Spleen (tissue), 11 donors: ENCODE measurements around the gene GFPT2. TPM values are rescaled to one million over a fixed set of nuclear protein-coding genes. Genes with fewer than 3 reads are reported as not detected.

ENCODE experiments used
- DNase-seq: peaks from one replicate; pipeline ENCODE4 v3.0.0-alpha.2; 2020
- H3K27ac ChIP-seq, 8 donors: fragments of 200-600 bp; sonication (generic) in 7 of 8; 1 replicate in 4 of 8; 2 replicates in 4 of 8; pipeline versions ENCODE4 v1.5.0 to v1.8.0; 2016 to 2021; ENCODE audit warnings: inconsistent platforms in 4 of 8, mild to moderate bottlenecking in 4 of 8, moderate library complexity in 1 of 8
- H3K27me3 ChIP-seq, 7 donors: fragments of 200-600 bp; sonication (generic) in 6 of 7; replicated peaks in 1 of 7; 1 replicate in 4 of 7; 2 replicates in 3 of 7; pipeline versions ENCODE4 v1.5.0 to v1.8.0; 2016 to 2021; ENCODE audit warnings: inconsistent platforms in 3 of 7, mild to moderate bottlenecking in 1 of 7
- H3K36me3 ChIP-seq, 6 donors: fragments of 200-600 bp; sonication (generic) in 5 of 6; 1 replicate in 4 of 6; 2 replicates in 2 of 6; pipeline versions ENCODE4 v1.5.0 to v1.8.0; 2016 to 2021; ENCODE audit warnings: inconsistent platforms in 2 of 6
- H3K4me1 ChIP-seq, 6 donors: fragments of 200-600 bp; sonication (generic) in 5 of 6; 1 replicate in 3 of 6; 2 replicates in 3 of 6; pipeline versions ENCODE4 v1.5.0 to v1.8.0; 2016 to 2021; ENCODE audit warnings: inconsistent platforms in 3 of 6
- H3K4me3 ChIP-seq, 8 donors: fragments of 200-600 bp; sonication (generic) in 7 of 8; 1 replicate in 4 of 8; 2 replicates in 4 of 8; pipeline versions ENCODE4 v1.5.0 to v1.8.0; 2016 to 2021; ENCODE audit warnings: inconsistent platforms in 4 of 8, mild to moderate bottlenecking in 4 of 8, moderate library complexity in 2 of 8
- H3K9me3 ChIP-seq, 8 donors: fragments of 200-600 bp; sonication (generic) in 7 of 8; 1 replicate in 4 of 8; 2 replicates in 4 of 8; pipeline versions ENCODE4 v1.5.0 to v1.8.0; 2016 to 2021; ENCODE audit warnings: inconsistent platforms in 4 of 8
- POLR2A ChIP-seq, 3 donors: fragments of 450-650 bp; IDR thresholded peaks; one replicate each; pipeline ENCODE4 v1.5.1; 2017; ENCODE audit warnings: antibody characterized with exemption in 3 of 3, mild to moderate bottlenecking in 1 of 3
- POLR2AphosphoS5 ChIP-seq, 3 donors: sonication (generic); formaldehyde crosslinking; IDR thresholded peaks; one replicate each; pipeline ENCODE4 v1.5.1; 2017; ENCODE audit warnings: antibody characterized with exemption in 3 of 3
- WGBS, 5 donors: extraction: QIAGEN DNeasy Blood & Tissue Kit in 3 of 5; methylation state at CpG; one replicate each; pipeline versions ENCODE4 v1.1.5 to v1.1.7; 2013 to 2018; 5-methylcytosine and 5-hydroxymethylcytosine counted together
- intact Hi-C: fragments of 100-400 bp; cut with DNase I; formaldehyde crosslinking; loops from one replicate; pipeline ENCODE4 v1.15.0; 2023; ENCODE audit warnings: low total_unique reads
- polyA plus RNA-seq, 3 donors: library from polyadenylated mRNA; stranded (reverse); fragments of 200-250 nt; gene quantifications; one replicate each; pipeline ENCODE4 v1.2.1, GENCODE V29; 2013
- total RNA-seq, 7 donors: library from RNA; depleted of rRNA in 3 of 7; stranded (reverse); fragments of >200 nt in 3 of 7; fragmentation: NEBNext Ultra II Directional in 4 of 7; extraction: Animal tissue kit (Norgen Biotek cat#: 25700) in 4 of 7; gene quantifications; one replicate each; pipeline versions ENCODE4 v1.1.0 to v1.2.1, GENCODE V29; 2016 to 2021
- TF ChIP-seq, protein P1 (sequence below), 11 experiments: fragments of 200-600 bp in 7 of 11; fragments of 450-650 bp in 4 of 11; sonication (generic) in 4 of 11; IDR thresholded peaks in 8 of 11; conservative IDR thresholded peaks in 3 of 11; 1 replicate in 7 of 11; 2 replicates in 4 of 11; pipeline versions ENCODE4 v1.4.0 to v1.8.0; 2016 to 2021; ENCODE audit warnings: antibody characterized with exemption in 11 of 11, inconsistent platforms in 4 of 11, mild to moderate bottlenecking in 1 of 11
- donor health status: healthy with polysubstance abuse.
- donor health status: DM: no; HTN: no; CAD: no; lungs with moderate emphysema.
- donor health status: DM: no; HTN: no; CAD: no.
- donor health status: Bipolar disorder and iron deficiency.
- donor health status: healthy.
- donor health status: DM: no; HTN: no; CAD: no.
- donor health status: DM: yes; HTN: yes; CAD: no.

GFPT2 gene
- total and polyA plus RNA-seq, 10 donors = 1.2 to 4.7 (median 1.9) TPM

DNA sequence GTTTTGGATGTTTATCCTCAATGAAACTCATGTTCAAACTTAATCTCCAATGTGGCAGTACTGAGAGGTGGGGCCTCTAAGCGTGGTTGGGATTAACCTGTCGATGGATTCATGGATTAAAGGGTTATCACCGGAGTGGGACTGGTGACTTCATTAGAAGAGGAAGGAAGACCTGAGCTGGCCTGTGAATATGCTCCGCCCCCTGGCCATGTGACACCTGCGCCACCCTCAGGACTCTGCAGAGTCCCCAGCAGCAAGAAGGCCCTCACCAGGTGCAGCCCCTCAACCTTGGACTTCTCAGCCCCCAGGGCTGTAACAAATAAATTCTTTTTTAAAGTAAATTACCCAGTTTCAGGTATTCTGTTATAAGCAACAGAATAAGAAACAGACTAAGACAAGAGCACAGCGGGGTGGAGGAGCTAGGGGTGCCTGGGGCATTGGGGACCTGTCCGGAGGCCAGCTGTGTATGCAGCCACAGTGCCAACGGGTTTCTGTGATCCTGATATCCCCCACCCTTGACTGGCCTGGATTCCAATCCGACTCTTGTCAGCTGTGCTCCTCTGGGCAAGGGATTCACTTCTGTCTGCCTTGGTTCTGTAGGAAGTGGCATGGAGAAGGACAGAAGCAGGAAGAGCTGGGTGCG is 58.1 kb downstream of the GFPT2 start:
- peak overlapping the region in 2 of 8 donors; percentile 95 to 98 for H3K27ac ChIP-seq
- DNase-seq = no peak
- H3K4me3 ChIP-seq = no peak overlapping the region
- WGBS, 5 donors = 81 to 87% (median 84%) methylated on average over 10 of the region's 10 CpGs
- intact Hi-C loops = loop anchor here (10.0 kb wide), 1 partner anchor 380 kb away; no protein-coding TSS in a partner anchor
- no peaks in the 10 kb centered on the region for H3K27me3 ChIP-seq
- H3K36me3 ChIP-seq = no peaks in the 10 kb centered on the region
- TF ChIP-seq POLR2A (IDR thresholded peaks at IDR 0.05) (no peak), POLR2AphosphoS5 (IDR thresholded peaks at IDR 0.05) (no peak)
- TF ChIP-seq, protein P1, sequence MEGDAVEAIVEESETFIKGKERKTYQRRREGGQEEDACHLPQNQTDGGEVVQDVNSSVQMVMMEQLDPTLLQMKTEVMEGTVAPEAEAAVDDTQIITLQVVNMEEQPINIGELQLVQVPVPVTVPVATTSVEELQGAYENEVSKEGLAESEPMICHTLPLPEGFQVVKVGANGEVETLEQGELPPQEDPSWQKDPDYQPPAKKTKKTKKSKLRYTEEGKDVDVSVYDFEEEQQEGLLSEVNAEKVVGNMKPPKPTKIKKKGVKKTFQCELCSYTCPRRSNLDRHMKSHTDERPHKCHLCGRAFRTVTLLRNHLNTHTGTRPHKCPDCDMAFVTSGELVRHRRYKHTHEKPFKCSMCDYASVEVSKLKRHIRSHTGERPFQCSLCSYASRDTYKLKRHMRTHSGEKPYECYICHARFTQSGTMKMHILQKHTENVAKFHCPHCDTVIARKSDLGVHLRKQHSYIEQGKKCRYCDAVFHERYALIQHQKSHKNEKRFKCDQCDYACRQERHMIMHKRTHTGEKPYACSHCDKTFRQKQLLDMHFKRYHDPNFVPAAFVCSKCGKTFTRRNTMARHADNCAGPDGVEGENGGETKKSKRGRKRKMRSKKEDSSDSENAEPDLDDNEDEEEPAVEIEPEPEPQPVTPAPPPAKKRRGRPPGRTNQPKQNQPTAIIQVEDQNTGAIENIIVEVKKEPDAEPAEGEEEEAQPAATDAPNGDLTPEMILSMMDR (IDR thresholded peaks at IDR 0.05 in 8 of 11, conservative IDR thresholded peaks at IDR 0.05 in 3 of 11) = no peak
- no peaks in the 10 kb centered on the region for H3K9me3 ChIP-seq
- H3K4me1 ChIP-seq = peaks cover 17 to 44% (median 29%) of the 10 kb centered on the region in 6 donors

DNA sequence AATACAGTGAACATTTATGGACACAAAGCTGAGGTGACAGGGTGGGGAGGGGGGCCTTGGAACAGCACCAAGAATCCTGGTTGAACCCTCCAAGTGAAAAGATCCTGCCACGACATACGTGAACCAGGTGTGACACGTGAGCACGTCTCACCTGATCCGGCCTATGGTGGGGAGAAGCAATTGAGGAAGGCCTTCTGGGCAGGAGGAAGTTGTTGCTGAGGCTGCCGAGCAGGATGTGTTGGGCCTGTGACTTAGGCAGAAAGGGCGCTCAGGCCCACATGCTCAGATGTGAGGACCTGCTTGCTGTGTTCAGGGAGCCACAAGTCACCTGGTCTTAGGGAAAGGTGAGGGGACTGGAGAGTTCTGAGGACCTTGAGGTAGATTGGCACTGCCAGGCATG is 58.7 kb downstream of the GFPT2 start:
- DNase-seq = peak; percentile 84
- Histone ChIP-seq H3K27ac (peak overlapping the region in 4 of 8 donors; percentile 40 to 98 (median 94)), H3K36me3 (no peaks in the 10 kb centered on the region), H3K27me3 (no peaks in the 10 kb centered on the region), H3K4me3 (no peak overlapping the region), H3K9me3 (no peaks in the 10 kb centered on the region), H3K4me1 (peaks cover 17 to 50% (median 32%) of the 10 kb centered on the region in 6 donors)
- 25 to 61% (median 53%) methylated on average over 7 of the region's 7 CpGs for WGBS, 5 donors
- no peak for TF ChIP-seq POLR2A (IDR thresholded peaks at IDR 0.05)
- TF ChIP-seq, protein P1 (IDR thresholded peaks at IDR 0.05 in 8 of 11, conservative IDR thresholded peaks at IDR 0.05 in 3 of 11) = no peak
- peak in 1 of 3 donors; percentile 17 for TF ChIP-seq POLR2AphosphoS5 (IDR thresholded peaks at IDR 0.05)
- intact Hi-C loops = loop anchor here (10.0 kb wide), 1 partner anchor 380 kb away; no protein-coding TSS in a partner anchor

DNA sequence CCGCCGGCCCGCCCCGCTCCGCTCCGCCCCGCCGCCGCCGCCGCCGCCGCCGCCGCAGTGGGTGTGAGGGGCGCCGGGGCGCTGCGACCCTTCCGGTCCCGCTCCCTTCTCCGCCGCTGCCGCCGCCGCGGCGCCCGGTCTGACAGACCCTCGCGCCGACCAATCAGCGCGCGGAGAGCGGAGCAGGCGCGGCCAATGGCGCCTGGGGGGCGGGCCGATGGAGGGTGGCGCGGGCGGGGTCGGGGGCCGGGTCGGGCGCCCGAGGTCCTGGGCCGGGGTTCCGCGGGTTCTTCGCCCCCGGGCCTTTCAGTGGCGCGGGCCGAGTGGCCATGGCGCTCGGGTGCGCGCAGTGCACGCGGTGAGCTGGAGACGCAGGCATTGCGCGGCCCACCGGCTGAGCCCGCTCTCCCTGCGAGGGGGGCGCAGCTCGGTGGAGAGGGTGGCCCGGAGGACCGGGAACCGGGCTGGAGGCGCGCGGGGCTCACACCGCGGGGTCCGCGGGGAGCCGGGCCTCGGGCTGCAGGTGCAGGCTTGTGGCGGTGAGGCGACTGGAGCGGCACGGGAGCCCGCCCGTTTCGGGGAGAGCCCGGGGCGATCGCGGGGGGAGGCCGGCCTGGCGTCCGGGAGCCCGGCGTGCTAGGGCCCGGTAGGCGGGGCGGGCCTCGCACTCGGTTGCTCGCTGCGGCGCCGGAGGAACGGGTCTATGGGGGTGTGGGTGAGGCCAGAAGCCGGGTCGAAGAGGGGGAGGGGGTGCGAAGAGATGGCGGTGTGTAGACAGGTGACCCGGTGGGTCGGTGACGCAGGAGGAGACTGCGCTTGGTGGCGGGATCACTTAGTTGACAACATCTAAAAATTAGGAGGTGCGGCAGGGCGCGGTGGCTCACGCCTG is 60.9 kb downstream of the GFPT2 start, which contains the start of gene MAPK9:
Gene MAPK9 (minus strand): TSS at position 141 of the 889 bp plus-strand sequence. CDS start 11,522 bp downstream, outside the sequence.
- Histone ChIP-seq H3K4me1 (peaks cover 17 to 72% (median 33%) of the 10 kb centered on the region in 6 donors), H3K36me3 (no peaks in the 10 kb centered on the region), H3K4me3 (peak within 1 kb of the TSS; percentile 86 to 100 (median 99)), H3K9me3 (no peaks in the 10 kb centered on the region), H3K27me3 (no peaks in the 10 kb centered on the region), H3K27ac (peak within 1 kb of the TSS; percentile 89 to 98 (median 94))
- peak; percentile 96 for DNase-seq
- TF ChIP-seq, protein P1 (IDR thresholded peaks at IDR 0.05 in 8 of 11, conservative IDR thresholded peaks at IDR 0.05 in 3 of 11) = peak in 1 of 11 experiments; percentile 26
- TF ChIP-seq POLR2A (IDR thresholded peaks at IDR 0.05) = no peak
- peak; percentile 60 to 82 (median 79) for TF ChIP-seq POLR2AphosphoS5 (IDR thresholded peaks at IDR 0.05)
- 0 to 1% (median 1%) methylated on average over 58 to 122 of the region's 122 CpGs for WGBS, 5 donors
- intact Hi-C loops = loop anchor here (10.0 kb wide), 1 partner anchor 383 kb away; no protein-coding TSS in a partner anchor
